ENCODE results near the gene MCFD2. TPM values are rescaled to one million over a fixed set of nuclear protein-coding genes. Genes with fewer than 3 reads are reported as not detected.

The MCFD2 gene
- total RNA-seq, 1 donor from 2014 or later = 161 TPM

- Mint-ChIP-seq H3K4me1 (ENCODE audit: low read depth, unreplicated experiment) (peaks cover 29% of the 10 kb centered on the region), H3K27ac (ENCODE audit: unreplicated experiment) (no peak overlapping the region), H3K27me3 (ENCODE audit: low read depth, unreplicated experiment) (peaks cover 6% of the 10 kb centered on the region), H3K4me3 (ENCODE audit: unreplicated experiment) (peak overlapping the region; percentile 17), H3K36me3 (ENCODE audit: low read depth, unreplicated experiment) (peaks cover 7% of the 10 kb centered on the region), H3K9me3 (ENCODE audit: unreplicated experiment) (peaks cover 13% of the 10 kb centered on the region)
- H3K27ac ChIP-seq (ENCODE audit: low read depth, low read length) = no peak overlapping the region
- H3K9me3 ChIP-seq (ENCODE audit: insufficient read depth, low read depth, low read length) = peaks cover under 1% of the 10 kb centered on the region
- no peak overlapping the region for H3K9ac ChIP-seq (ENCODE audit: low read length)
- no peaks in the 10 kb centered on the region for H3K27me3 ChIP-seq (ENCODE audit: insufficient read depth, low read length)
- FAIRE-seq (no peak), DNase-seq (ENCODE audit: low read depth) (no peak)
- H3K4me3 ChIP-seq (ENCODE audit: insufficient read depth, low read depth, low read length) = no peak overlapping the region
- peaks cover 23% of the 10 kb centered on the region for H3K4me1 ChIP-seq (ENCODE audit: insufficient read depth, low read length)
- H3K4me2 ChIP-seq (ENCODE audit: low read length) = no peak overlapping the region
- no peaks in the 10 kb centered on the region for H4K20me1 ChIP-seq (ENCODE audit: insufficient read depth, low read length)
- H2AFZ ChIP-seq (ENCODE audit: low read depth, low read length) = no peak overlapping the region
- TF ChIP-seq CTCF (IDR thresholded peaks at IDR 0.05; ENCODE audit: insufficient read depth, low read depth, low read length) (no peak), EZH2 (IDR thresholded peaks at IDR 0.05; ENCODE audit: insufficient read depth, low read length) (no peak)
- H3K79me2 ChIP-seq (ENCODE audit: insufficient read depth, low read length) = no peaks in the 10 kb centered on the region
- no peaks in the 10 kb centered on the region for H3K36me3 ChIP-seq (ENCODE audit: insufficient read depth, low read length)
Observed at GRCh38 chr2:46870051-46870839, 45.4 kb downstream of the MCFD2 start.

GRCh38 chr2:46869621-46870020 is 46.0 kb downstream of the MCFD2 start:
- FAIRE-seq (no peak), DNase-seq (ENCODE audit: low read depth) (no peak)
- H3K27ac ChIP-seq (ENCODE audit: low read depth, low read length) = no peak overlapping the region
- H3K27ac Mint-ChIP-seq (ENCODE audit: unreplicated experiment) = peak overlapping the region; percentile 26
- H3K27me3 Mint-ChIP-seq (ENCODE audit: low read depth, unreplicated experiment) = peaks cover 6% of the 10 kb centered on the region
- H2AFZ ChIP-seq (ENCODE audit: low read depth, low read length) = no peak overlapping the region
- H3K79me2 ChIP-seq (ENCODE audit: insufficient read depth, low read length) = no peaks in the 10 kb centered on the region
- peaks cover 6% of the 10 kb centered on the region for H3K9me3 ChIP-seq (ENCODE audit: insufficient read depth, low read depth, low read length)
- H3K4me3 Mint-ChIP-seq (ENCODE audit: unreplicated experiment) = no peak overlapping the region
- no peaks in the 10 kb centered on the region for H3K27me3 ChIP-seq (ENCODE audit: insufficient read depth, low read length)
- TF ChIP-seq EZH2 (IDR thresholded peaks at IDR 0.05; ENCODE audit: insufficient read depth, low read length) (no peak), CTCF (IDR thresholded peaks at IDR 0.05; ENCODE audit: insufficient read depth, low read depth, low read length) (no peak)
- H3K36me3 Mint-ChIP-seq (ENCODE audit: low read depth, unreplicated experiment) = peaks cover 8% of the 10 kb centered on the region
- no peak overlapping the region for H3K9ac ChIP-seq (ENCODE audit: low read length)
- H3K4me2 ChIP-seq (ENCODE audit: low read length) = no peak overlapping the region
- H3K4me3 ChIP-seq (ENCODE audit: insufficient read depth, low read depth, low read length) = no peak overlapping the region
- no peaks in the 10 kb centered on the region for H4K20me1 ChIP-seq (ENCODE audit: insufficient read depth, low read length)
- no peaks in the 10 kb centered on the region for H3K36me3 ChIP-seq (ENCODE audit: insufficient read depth, low read length)
- H3K4me1 Mint-ChIP-seq (ENCODE audit: low read depth, unreplicated experiment) = peaks cover 29% of the 10 kb centered on the region
- peaks cover 19% of the 10 kb centered on the region for H3K9me3 Mint-ChIP-seq (ENCODE audit: unreplicated experiment)
- H3K4me1 ChIP-seq (ENCODE audit: insufficient read depth, low read length) = peaks cover 20% of the 10 kb centered on the region

DNA sequence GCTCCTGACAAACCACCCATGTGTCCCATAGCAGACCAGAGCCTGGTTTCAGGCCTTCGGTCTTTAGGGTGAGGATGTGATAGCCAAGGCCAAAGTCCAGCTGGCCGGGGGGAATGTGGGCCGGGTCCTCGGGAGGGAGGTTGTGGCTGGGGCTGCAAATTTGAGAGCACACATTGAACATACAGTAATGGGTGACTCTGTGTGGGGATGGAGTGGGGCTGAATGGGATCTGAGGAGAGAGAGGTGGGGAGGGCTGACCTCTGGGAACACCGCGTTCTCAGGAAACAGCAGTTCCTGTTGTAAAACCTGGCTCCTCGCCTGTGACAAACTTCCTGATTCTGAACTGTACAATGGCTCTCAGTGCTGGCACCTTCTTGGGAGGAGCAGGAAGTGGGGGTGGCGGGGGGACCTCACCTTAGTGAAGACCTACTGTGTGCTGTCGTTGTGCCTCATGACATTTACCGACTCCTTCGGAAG is 48.8 kb downstream of the MCFD2 start:
- H3K27me3 ChIP-seq (ENCODE audit: insufficient read depth, low read length) = no peaks in the 10 kb centered on the region
- no peak for TF ChIP-seq EZH2 (IDR thresholded peaks at IDR 0.05; ENCODE audit: insufficient read depth, low read length)
- TF ChIP-seq CTCF (IDR thresholded peaks at IDR 0.05; ENCODE audit: insufficient read depth, low read depth, low read length) = no peak
- H3K4me1 ChIP-seq (ENCODE audit: insufficient read depth, low read length) = no peaks in the 10 kb centered on the region
- H3K36me3 ChIP-seq (ENCODE audit: insufficient read depth, low read length) = no peaks in the 10 kb centered on the region
- Mint-ChIP-seq H3K4me3 (ENCODE audit: unreplicated experiment) (no peak overlapping the region), H3K27ac (ENCODE audit: unreplicated experiment) (no peak overlapping the region), H3K9me3 (ENCODE audit: unreplicated experiment) (peaks cover 25% of the 10 kb centered on the region), H3K4me1 (ENCODE audit: low read depth, unreplicated experiment) (peaks cover 11% of the 10 kb centered on the region), H3K27me3 (ENCODE audit: low read depth, unreplicated experiment) (peaks cover 10% of the 10 kb centered on the region), H3K36me3 (ENCODE audit: low read depth, unreplicated experiment) (peaks cover 10% of the 10 kb centered on the region)
- H3K27ac ChIP-seq (ENCODE audit: low read depth, low read length) = no peak overlapping the region
- H4K20me1 ChIP-seq (ENCODE audit: insufficient read depth, low read length) = no peaks in the 10 kb centered on the region
- no peak overlapping the region for H3K4me2 ChIP-seq (ENCODE audit: low read length)
- no peak for DNase-seq (ENCODE audit: low read depth)
- peaks cover 8% of the 10 kb centered on the region for H3K9me3 ChIP-seq (ENCODE audit: insufficient read depth, low read depth, low read length)
- H2AFZ ChIP-seq (ENCODE audit: low read depth, low read length) = no peak overlapping the region
- no peak overlapping the region for H3K9ac ChIP-seq (ENCODE audit: low read length)
- no peak overlapping the region for H3K4me3 ChIP-seq (ENCODE audit: insufficient read depth, low read depth, low read length)
- no peaks in the 10 kb centered on the region for H3K79me2 ChIP-seq (ENCODE audit: insufficient read depth, low read length)
- FAIRE-seq = no peak

Data from astrocyte (in vitro differentiated cells and primary cell).